ENCODE measurements around the gene SERHL2.
"Not testable (repeated sequence)": the region's sequence is repeated elsewhere in the genome, so short reads cannot be mapped to it uniquely, and the experiment has no call there.

SERHL2 gene

DNA sequence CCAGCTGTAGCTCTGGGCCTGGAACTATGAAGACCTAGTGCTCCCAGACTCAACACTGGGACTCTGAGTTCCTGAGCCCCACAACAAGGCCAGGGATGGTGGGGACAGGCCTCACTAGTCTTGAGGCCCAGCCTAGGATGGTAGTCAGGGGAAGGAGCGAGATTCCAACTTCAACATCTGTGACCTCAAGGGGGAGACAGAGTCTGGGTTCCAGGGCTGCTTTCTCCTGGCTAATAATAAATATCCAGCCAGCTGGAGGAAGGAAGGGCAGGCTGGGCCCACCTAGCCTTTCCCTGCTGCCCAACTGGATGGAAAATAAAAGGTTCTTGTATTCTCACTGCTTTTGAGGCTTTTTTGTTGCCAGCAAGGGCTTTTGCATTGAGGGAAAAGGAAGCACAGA, 20.3 kb downstream of the SERHL2 start:
- DNase-seq (ENCODE audit: low read depth in 2 of 2), result not testable (repeated sequence)

DNA sequence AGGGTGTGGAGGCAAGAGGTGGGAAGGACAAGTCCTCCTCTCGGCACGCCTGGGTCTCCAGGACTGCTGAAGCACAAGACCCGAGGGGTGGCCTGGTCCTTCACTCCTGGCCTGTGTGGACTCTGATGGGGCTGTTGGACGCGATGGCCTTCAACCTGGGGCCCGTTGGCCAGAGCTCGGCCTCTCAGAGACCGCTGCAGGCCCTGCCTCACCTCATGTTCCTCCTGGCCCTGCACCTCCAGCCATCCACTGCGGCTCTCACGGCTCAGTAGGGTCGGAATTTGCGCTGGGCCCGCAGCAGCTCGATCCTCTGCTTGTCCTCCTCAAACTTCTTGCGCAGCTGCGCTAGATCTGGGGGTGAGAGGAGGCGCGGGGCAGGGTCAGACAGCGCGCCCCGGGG, 20.7 kb downstream of the SERHL2 start:
- not testable (repeated sequence) for DNase-seq (ENCODE audit: low read depth in 2 of 2)

DNA sequence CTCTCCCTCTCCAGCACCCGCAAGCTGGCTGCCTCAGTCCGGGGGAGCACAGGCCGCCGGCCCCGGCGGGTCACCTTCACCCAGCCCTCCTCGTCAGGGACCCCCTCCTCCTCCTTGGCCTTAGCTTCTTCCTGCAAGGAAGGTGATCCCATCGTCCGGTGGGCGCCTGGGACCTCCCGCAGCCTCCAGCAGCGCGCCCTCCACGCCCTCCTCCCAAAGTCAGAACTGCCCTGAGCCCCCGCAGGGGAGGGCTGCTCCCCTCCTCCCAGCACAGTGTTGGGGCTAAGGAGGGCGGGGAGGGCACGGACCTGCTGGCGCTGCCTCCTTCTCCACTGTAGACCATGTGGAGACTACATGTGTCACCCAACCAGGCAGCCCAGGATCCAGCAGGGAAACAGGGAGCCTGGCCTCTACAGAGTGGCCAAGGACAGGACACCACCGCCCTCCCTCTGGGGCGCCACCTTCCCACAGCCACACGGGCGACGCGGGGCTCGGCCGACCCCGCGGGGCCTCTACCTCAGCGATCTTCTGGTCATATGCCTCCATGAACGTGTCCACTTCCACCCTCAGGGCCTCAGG, 22.3 kb downstream of the SERHL2 start:
- not testable (repeated sequence) for DNase-seq (ENCODE audit: low read depth in 2 of 2)

DNA sequence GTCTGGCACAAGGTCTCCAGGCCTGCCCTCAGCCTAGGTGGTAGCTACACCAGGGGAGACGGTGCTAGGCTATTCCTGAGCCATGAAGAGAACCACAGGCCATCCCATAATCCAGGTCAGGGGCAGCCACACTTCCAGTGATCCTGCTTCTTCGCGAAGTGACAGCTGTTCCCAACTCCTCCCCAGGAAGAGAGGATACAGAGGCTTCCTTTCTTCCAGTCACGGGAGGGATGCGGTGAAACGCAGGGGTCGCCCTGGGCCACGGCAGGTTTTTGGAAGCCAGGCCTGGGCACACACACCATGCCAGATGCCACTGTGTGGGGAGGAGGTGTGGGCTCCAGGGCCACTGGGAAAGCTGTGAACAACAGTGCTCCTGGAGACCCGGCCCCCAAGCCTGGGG, 23.4 kb downstream of the SERHL2 start:
- not testable (repeated sequence) for DNase-seq (ENCODE audit: low read depth in 2 of 2)

DNA sequence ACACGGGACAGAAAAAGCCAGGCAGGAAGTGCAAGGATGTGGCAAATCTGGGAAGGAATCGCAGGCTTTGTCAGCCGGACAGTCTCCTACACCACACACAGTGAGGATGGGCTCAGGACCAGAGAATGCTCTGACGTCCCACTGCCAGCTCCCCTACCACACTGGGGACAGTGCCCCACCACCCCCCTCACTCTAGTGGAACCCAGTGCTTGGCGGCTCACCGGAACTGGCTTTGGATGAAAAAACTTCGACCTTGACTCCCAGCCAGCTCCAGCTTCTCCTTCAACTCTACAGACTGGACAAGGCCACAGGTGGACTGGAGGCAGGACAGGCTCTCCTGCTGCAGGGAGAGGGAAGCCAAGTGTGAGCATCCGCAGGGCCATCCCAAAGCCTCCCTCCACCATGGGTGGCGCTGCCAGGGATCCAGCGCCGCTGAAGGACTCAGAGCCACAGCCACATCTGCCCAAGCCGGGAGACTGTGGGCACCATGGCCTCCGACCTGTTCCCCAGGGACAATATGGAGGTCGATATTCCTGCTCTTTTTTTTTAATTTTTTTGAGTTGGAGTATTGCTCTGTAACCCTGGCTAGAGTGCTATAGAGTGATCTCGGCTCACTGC, 24.0 kb downstream of the SERHL2 start:
- DNase-seq (ENCODE audit: low read depth in 2 of 2), result no peak

DNA sequence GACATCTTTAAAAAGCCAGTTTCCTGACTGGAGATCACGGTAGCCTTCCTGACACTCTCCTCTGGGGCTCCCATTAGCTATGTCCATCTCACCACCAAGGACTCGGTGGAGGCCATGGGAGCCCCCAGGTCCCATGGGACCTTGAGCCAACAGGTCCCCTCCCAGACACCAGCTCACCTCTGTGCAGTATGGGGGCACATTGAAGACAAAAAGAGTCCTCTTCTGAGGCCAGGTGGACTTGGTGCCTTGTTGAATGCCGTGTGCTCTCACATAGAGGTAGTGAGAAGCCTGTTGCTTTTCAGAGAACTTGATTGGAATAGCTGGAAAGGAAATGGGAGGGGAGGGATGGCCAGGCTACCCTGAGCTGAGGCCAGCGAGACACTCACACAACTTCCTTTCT, 26.3 kb downstream of the SERHL2 start:
- not testable (repeated sequence) for DNase-seq (ENCODE audit: low read depth in 2 of 2)

DNA sequence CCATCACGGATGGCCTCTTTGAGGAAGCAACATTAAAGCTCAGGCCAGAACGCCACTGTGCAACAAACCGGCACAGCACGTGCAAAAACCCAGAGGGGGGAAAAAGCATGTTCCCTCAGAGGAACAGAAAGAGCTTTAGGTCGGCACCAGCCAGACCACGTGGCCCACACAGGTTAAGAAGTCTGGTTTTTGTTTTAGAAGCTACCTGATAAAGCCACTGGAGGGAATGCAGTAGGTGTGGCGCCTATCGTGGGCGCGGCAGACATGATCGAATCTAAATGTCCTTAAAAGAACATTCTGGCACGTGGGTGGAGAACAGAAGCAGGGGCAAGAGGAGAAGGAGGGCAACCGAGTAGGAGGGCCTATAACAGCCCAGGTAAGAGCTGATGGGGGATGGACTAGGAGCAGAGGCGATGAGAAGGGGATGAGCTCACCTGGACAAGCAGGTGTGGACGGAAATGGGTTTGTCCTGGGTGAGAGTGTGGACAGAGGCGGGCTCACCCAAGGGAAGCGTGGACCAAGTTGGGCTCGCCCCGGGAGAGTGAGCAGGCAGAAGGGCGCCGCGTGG, 27.5 kb downstream of the SERHL2 start:
- DNase-seq (ENCODE audit: low read depth in 2 of 2), result not testable (repeated sequence)

DNA sequence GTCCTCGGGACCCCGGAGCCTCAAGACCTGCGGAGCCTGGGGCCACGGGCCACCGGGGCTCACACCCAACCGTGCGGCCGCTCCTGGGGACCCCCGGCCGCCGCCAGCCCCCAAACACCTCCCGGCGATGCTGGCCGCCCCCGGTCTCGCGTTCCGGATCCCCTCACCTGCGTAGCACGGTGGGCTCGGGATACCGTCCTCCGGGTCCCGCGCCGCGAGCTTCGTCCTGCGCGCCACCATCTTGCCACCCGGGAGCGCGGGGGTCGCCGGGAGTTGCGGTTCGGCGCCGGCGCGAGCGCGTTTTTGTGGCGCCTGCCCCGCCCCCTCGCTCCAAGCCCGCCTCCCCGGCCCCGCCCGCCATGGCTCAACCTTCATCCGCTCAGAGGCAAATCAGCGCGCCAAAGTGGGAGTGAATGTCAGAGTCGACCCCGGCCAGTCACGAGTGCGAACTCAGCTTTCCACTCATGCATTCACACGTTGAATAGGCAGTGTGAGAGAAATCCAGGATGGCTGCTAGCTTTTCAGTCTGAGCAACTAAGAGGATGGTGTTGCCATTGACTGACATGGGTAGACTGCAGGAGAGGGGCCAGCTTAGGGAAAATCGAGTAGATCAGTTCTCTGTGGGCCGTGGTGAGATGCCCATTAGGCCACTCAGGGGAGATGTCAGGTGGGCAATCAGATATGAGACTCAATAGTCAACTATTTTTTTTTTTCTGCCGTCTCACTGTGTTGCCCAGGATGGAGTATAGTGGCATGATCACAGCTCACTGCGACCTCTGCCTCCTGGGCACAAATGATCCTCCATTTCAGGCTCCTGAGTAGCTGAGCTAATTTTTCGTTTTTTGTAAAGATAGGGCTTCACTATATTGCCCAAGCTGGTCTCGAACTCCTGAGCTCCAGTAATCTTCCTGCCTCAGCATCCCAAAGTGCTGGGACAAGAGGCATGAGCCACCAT, 28.3 kb downstream of the SERHL2 start:
- peak; percentile 73 to 81 for DNase-seq (ENCODE audit: low read depth in 2 of 2)

DNA sequence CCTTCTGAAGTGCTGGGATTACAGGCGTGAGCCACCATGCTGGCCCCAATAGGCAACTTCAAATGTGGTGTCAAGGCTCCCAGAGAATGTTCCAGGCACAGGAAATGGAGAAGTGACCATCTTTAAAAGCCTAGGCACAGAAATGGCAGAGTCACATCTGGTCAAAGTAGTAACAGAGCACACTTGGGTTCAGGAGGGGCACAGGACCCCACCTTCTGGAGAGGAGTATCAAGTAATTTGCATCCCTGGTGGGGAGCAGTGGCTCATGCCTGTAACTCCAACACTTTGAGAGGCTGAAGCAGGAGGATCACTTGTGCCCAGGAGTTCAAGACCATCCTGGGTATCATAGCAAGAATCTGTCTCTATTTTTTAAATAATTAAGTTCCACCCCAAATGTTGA, 29.2 kb downstream of the SERHL2 start:
- no peak for DNase-seq (ENCODE audit: low read depth in 2 of 2)

DNA sequence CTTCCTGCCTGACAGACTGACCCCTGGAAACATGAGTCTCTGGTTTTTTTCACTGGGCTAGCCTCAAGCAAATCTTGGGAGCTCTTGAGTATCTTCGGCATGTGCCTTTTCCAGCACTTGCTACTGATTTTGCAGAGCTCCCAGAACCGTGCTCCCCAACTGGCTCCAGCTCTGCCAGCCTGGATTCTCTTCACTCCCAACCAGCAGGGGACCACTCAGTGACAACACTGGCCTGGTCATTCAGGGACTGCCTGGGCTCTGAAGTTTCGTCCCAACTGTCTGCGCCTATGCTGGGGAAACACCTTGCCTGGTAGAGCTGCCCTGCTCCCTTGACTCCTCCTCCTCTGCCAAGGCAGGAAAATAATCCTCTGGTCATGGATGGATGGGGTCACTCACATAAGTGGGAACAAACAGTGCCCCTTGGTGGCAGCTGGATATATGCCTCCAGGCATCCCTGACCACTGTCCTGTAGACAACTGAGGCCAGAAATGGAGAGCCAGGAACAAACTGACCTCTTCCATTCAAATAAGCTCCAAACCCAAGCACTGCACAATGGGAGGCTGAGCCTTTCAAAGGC, 30.7 kb downstream of the SERHL2 start:
- DNase-seq (ENCODE audit: low read depth in 2 of 2), result no peak

DNA sequence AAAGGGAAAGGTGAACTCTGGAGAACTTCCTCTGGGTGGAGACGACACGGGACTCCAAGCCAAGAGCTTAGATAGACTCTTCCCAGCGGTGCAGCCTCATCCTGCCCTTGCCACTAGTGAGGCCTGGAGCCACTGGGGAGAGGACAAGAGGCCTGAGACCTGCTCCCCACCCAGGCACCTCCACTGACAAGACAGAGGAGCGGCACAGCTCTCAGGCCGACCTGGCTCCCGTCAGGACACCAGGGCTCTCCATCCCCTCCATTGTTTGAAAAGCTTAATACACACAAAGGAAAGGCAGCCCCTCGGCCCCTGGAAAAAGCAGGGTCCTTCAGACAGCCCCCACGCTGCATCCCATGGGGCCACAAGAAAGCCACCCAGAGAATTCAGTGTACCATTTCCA, 31.3 kb downstream of the SERHL2 start:
- DNase-seq (ENCODE audit: low read depth in 2 of 2), result no peak

DNA sequence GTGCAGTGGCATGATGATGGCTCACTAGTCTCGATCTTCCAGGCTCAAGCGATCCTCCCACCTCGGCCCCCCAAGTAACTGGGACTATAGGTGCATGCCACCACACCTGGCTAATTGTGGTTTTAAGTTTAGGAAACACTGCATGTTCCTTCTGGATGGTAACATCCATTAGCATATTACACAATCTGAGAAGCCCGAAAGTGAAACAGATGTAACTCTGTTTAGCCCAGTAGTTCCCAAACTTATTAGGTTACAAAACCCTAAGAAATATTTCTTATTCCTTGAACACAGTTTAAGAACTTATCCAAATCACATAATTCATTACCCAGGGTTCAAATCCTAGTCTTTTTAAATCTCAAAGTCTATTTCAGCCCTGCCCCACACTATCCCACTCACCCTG, 32.6 kb downstream of the SERHL2 start:
- DNase-seq (ENCODE audit: low read depth in 2 of 2), result no peak

DNA sequence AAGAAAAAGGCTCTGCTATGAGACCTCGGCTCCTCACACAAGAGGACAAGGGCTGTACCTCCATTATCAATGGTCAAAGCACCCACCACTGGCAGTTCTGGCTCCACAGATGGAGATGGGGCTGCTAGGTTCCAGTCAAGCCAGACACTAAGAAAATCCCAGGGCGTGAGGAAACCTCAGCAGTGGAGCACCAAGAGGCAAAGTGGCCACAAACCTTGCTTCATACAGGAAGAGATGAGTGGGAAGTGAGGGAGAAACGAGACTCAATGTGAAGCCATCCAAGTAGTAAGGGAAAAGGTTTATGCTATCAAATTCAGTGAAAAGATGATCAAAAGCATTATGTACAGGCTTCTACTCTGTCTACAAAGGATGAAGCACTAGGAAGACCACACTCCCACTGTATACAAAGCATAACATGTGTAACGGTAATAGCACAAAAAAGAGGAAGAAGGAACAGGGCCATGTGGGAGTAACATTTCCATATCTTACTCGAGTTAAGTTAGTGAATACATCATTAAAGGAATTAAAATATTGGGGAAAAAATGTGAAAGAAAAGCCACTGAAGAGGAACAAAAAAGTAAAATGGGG, 33.9 kb downstream of the SERHL2 start:
- DNase-seq (ENCODE audit: low read depth in 2 of 2), result no peak

DNA sequence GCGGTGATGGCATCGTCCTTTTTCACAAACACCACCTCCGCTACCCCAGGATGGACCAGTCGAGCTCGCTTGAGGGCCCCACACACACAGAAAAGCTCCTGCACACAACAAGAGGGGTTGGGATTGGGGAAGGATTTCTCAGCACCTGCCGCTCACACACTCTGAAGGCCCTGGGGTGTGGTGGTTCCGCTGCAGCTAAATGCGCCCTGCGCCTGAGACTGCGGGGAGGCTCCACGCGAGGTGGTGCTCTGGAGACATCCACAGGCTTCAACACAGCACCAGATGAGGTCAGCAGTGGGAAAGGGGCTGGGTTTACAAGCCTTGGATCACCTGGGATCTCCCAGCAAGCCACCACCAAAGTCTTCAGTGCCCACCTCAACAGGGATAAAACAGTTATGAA, 38.2 kb downstream of the SERHL2 start:
- DNase-seq (ENCODE audit: low read depth in 2 of 2), result no peak

DNA sequence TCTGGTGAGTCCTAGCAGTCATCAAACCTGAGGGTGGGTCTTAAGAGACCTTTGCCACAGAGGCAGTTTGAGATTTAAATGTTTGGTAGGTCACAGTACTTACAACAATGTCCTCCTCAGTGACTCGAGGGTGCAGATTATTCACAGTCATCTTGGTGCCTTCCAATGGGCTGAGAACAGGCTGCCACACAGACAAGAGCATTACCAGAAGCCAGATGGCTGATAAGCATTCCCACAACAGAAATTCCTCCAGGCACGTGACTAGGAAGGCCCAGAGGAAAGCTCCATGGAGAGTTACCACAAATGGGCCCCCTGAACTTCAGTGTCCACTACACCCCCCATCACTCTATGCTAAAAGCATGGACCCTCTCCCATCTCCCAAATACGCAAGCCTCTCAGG, 41.7 kb downstream of the SERHL2 start:
- no peak for DNase-seq (ENCODE audit: low read depth in 2 of 2)

DNA sequence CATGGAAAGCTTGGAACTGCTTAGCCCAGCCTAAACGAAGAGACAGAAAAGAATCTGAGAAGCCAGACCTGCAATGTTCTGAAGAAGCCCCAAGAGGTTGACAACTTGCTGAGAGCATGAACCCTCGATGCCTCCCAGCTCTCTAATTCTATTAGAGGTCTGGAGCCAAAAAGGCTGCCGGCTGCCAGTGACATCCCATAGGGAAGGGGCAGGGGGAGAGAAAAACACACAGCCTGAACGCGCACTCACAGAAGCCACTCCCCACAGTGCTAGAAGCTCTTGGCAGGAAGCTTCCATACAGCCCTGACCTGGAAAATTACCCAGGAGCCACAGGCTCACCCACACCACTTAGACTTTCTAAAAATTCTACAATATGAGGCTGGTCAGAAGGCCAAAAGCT, 42.6 kb downstream of the SERHL2 start:
- DNase-seq (ENCODE audit: low read depth in 2 of 2), result no peak

DNA sequence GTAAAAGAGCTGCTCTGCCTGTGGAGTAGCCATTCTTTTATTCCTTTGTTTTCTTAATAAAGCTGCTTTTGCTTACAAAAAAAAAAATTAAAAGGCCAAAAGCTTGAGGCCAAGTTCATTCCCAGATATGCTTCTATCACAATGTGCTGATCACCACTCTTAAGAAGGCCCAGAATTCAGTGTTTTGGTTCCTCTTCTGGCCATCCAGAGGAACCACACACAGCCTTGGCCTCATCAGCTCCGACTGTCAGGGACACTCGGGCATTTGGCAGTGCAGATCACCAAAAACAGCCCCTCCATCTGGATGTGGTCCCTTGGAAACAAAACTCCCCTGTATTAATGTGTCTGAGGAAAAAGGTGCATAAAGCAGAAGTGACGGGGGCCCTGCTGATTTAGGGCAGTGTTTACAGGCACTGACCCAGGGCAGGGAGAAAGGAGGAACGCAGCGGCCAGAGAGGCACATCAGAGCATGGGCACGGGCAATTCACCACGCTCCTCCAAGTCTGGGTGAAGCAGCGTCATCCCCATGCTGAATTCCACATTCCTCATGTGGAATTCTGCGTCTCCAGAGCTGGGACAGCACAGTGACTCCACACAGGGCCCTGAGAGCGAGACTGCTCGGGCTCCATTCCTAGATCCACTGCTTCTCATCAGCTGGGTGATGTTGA, 43.2 kb downstream of the SERHL2 start:
- DNase-seq (ENCODE audit: low read depth in 2 of 2), result no peak

DNA sequence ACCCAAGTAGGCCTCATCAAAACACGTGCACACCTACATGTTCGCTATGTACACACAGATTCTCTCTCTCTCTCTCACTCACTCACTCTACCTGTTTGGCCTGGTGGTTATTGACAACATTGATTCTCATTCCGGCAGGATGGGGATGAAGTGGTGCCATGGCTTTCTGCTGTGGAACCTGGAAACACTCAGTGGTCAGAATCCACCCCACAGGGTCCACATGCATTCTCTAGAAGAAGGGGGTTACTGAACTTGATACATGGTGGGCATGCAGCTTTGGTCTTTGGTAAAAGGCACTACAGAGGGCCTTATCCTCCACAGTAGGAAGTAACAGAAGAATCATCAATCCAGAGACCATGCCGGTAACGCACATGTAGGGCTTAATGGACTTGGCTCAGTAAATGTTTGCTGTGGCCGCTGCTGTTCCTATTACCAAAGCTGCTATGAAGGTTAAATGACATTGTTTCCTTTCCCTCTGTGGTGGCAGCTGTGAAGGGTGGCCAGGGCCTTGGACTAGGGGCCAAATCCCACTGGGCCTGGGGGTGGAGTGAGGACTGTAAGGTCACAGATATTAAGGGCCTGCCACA, 48.2 kb downstream of the SERHL2 start:
- no peak for DNase-seq (ENCODE audit: low read depth in 2 of 2)

DNA sequence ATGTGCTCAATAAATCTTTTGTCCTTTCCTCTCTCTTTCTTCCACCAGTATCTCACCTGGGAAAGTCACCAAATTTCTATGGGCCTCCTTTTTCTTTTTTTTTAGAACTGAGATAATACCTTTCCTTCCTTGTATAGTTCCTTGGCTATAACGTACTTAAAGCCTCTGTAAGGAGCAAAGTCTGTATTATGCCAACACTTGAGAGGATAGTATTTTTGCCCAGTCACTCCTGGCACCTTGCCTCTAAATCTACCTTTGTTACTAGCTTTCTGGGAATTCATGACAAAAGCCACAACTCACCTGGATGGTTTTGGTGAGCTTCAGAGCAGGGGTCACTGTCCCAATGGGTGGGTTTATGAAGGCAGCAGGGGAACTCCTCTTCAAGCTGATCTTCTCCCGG, 48.7 kb downstream of the SERHL2 start:
- no peak for DNase-seq (ENCODE audit: low read depth in 2 of 2)

DNA sequence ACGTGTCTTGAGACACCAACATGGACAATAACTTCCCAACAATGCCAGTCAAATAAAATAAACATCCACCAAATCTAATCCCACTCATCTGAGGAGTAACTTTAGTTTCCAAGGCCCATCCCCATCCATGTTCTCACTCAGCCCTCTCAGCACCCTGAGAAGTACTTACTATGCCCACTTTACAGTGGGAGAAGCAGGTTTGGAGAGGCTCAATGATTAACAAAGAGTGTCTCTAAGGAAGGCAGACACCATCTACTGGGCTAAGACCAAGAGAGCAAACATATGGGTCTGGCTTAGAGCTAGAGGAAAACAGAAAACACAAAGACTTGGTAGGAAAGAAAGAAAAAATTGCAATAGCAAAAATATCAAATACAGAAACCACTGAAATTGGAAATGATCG, 49.7 kb downstream of the SERHL2 start:
- no peak for DNase-seq (ENCODE audit: low read depth in 2 of 2)

DNA sequence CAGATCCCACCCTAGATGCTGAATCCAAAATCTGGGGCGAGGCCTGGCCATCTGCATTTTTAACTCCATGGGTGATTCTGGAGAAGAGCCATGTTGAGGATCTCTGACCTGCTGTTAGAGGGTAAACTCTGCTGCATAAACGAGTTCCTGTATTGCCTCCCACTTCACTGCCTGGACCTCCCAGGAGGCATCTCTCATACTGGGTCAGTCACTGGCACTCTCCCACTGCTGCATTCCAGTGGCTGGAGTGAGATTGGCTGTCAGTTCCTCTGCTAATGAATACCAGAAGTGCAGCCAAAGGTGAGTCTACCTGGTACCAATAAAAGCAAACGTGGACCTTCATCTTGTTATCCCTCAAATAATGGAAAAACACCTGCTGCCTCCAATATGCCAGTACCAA, 50.6 kb downstream of the SERHL2 start:
- no peak for DNase-seq (ENCODE audit: low read depth in 2 of 2)

Measured in stimulated activated CD4-positive, alpha-beta T cell treated with anti-CD3 and anti-CD28 coated beads, Interleukin-15, amount 100 ng/mL, for 48 hours (primary cell).